Smooth muscle cell (in vitro differentiated cells): ENCODE data around the gene CEBPA. TPM values are rescaled to one million over a fixed set of nuclear protein-coding genes. Genes with fewer than 3 reads are reported as not detected.

Experiments used
- DNase-seq: peaks from one replicate; lab custom pipeline; 2025; ENCODE audit not compliant: unreplicated experiment; lab: John Stamatoyannopoulos, UW
- H2AFZ ChIP-seq: fragments of 200-600 bp; sonication (generic); 2 replicates; pipeline ENCODE4 v1.6.0; 2016; ENCODE audit warnings: antibody characterized with exemption, low read depth, mild to moderate bottlenecking
- H3F3A ChIP-seq: fragments of 200-600 bp; sonication (generic); 2 replicates; pipeline ENCODE4 v1.6.0; 2017; ENCODE audit warnings: antibody characterized with exemption, low read depth
- H3K27ac ChIP-seq: fragments of 200-600 bp; sonication (generic); 2 replicates; pipeline ENCODE4 v1.5.1; 2016; ENCODE audit warnings: low read depth, mild to moderate bottlenecking
- H3K27me3 ChIP-seq: fragments of 200-600 bp; sonication (generic); 2 replicates; pipeline ENCODE4 v1.6.1; 2016; ENCODE audit warnings: low read depth, mild to moderate bottlenecking
- H3K36me3 ChIP-seq: fragments of 200-600 bp; sonication (generic); 2 replicates; pipeline ENCODE4 v1.5.1; 2016; ENCODE audit warnings: low read depth
- H3K4me1 ChIP-seq: fragments of 200-600 bp; sonication (generic); 2 replicates; pipeline ENCODE4 v1.5.1; 2016; ENCODE audit warnings: low read depth
- H3K4me2 ChIP-seq: fragments of 200-600 bp; sonication (generic); 2 replicates; pipeline ENCODE4 v1.6.0; 2016; ENCODE audit warnings: mild to moderate bottlenecking
- H3K4me3 ChIP-seq: fragments of 200-600 bp; sonication (generic); 2 replicates; pipeline ENCODE4 v1.5.1; 2016; ENCODE audit warnings: mild to moderate bottlenecking
- H3K79me2 ChIP-seq: fragments of 200-600 bp; sonication (generic); 2 replicates; pipeline ENCODE4 v1.6.0; 2016; ENCODE audit warnings: low read depth, mild to moderate bottlenecking
- H3K9ac ChIP-seq: fragments of 200-600 bp; sonication (generic); 2 replicates; pipeline ENCODE4 v1.6.0; 2016; ENCODE audit warnings: low read depth
- H3K9me3 ChIP-seq: fragments of 200-600 bp; sonication (generic); replicated peaks from 2 replicates; pipeline ENCODE4 v1.5.1; 2016; ENCODE audit warnings: low read depth
- H4K20me1 ChIP-seq: fragments of 200-600 bp; sonication (generic); 2 replicates; pipeline ENCODE4 v1.6.0; 2016; ENCODE audit warnings: low read depth
- WGBS: methylation state at CpG from one replicate; pipeline ENCODE4 v1.1.7; 2016; ENCODE audit warnings: low lambda C conversion rate; 5-methylcytosine and 5-hydroxymethylcytosine counted together
- polyA plus RNA-seq: library from polyadenylated mRNA; unstranded; fragments of >200 nt; fragmentation: Nextera tagmentation; extraction: Ambion mirVana; gene quantifications from 2 replicates; pipeline ENCODE4 v1.2.1, GENCODE V29; 2016
- total RNA-seq: library from RNA; depleted of rRNA; stranded (reverse); fragments of >200 nt; gene quantifications from 2 replicates; pipeline ENCODE4 v1.2.3, GENCODE V29; 2014
- TF ChIP-seq, protein P1 (sequence below): fragments of 200-600 bp; sonication (generic); IDR thresholded peaks from 2 replicates; pipeline ENCODE4 v1.5.1; 2017; ENCODE audit warnings: borderline replicate concordance, mild to moderate bottlenecking, antibody characterized with exemption; ENCODE audit not compliant: insufficient read depth, poor library complexity, severe bottlenecking

Gene CEBPA
- total and polyA plus RNA-seq, 2 experiments from 2014 or later, result 1.2 to 2.1 TPM

- H3K27ac ChIP-seq, result no peak overlapping the region
- DNase-seq, result no peak
- peaks cover 7% of the 10 kb centered on the region for H3K9me3 ChIP-seq
- no peak overlapping the region for H3K9ac ChIP-seq
- H2AFZ ChIP-seq, result no peak overlapping the region
- H4K20me1 ChIP-seq, result no peaks in the 10 kb centered on the region
- no peaks in the 10 kb centered on the region for H3K27me3 ChIP-seq
- H3K4me1 ChIP-seq, result no peaks in the 10 kb centered on the region
- H3K4me3 ChIP-seq, result no peak overlapping the region
- TF ChIP-seq, protein P1, sequence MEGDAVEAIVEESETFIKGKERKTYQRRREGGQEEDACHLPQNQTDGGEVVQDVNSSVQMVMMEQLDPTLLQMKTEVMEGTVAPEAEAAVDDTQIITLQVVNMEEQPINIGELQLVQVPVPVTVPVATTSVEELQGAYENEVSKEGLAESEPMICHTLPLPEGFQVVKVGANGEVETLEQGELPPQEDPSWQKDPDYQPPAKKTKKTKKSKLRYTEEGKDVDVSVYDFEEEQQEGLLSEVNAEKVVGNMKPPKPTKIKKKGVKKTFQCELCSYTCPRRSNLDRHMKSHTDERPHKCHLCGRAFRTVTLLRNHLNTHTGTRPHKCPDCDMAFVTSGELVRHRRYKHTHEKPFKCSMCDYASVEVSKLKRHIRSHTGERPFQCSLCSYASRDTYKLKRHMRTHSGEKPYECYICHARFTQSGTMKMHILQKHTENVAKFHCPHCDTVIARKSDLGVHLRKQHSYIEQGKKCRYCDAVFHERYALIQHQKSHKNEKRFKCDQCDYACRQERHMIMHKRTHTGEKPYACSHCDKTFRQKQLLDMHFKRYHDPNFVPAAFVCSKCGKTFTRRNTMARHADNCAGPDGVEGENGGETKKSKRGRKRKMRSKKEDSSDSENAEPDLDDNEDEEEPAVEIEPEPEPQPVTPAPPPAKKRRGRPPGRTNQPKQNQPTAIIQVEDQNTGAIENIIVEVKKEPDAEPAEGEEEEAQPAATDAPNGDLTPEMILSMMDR, result no peak
- H3K36me3 ChIP-seq, result no peaks in the 10 kb centered on the region
- no peak overlapping the region for H3K4me2 ChIP-seq
- H3F3A ChIP-seq, result peaks cover 12% of the 10 kb centered on the region
- H3K79me2 ChIP-seq, result no peaks in the 10 kb centered on the region
Measured at GRCh38 chr19:33289261-33289660, 13.1 kb downstream of the CEBPA start.

- DNase-seq, result no peak
- H3K4me3 ChIP-seq, result no peak overlapping the region
- peaks cover 7% of the 10 kb centered on the region for H3K9me3 ChIP-seq
- H3F3A ChIP-seq, result peaks cover 8% of the 10 kb centered on the region
- no peaks in the 10 kb centered on the region for H3K79me2 ChIP-seq
- H3K36me3 ChIP-seq, result no peaks in the 10 kb centered on the region
- no peak overlapping the region for H3K27ac ChIP-seq
- no peak overlapping the region for H3K9ac ChIP-seq
- H4K20me1 ChIP-seq, result no peaks in the 10 kb centered on the region
- no peaks in the 10 kb centered on the region for H3K4me1 ChIP-seq
- H2AFZ ChIP-seq, result no peak overlapping the region
- TF ChIP-seq, protein P1, result no peak
- H3K4me2 ChIP-seq, result no peak overlapping the region
- WGBS, result 94% methylated on average over 1 of the region's 1 CpG
- H3K27me3 ChIP-seq, result no peaks in the 10 kb centered on the region
Measured at GRCh38 chr19:33288666-33289065, 13.7 kb downstream of the CEBPA start.

DNA sequence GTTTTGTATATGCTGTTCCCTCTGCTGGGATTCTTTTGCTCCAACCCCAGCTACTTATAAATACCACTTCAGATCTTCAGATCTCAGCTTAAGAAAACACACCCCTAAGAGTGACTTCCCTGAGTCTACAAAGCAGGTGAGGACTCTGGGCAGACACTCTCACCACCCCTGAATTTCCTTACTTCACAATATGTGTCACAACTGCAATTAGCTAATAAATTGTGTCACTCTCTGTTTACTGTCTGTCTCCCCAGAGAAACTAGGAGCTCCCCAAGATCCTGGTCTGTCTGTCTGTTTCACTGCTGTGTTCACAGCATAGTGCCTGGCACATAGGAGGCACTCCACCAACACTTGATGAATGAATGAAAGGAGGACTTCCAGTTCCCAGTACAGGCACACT is 14.4 kb downstream of the CEBPA start:
- Histone ChIP-seq H3K27me3 (no peaks in the 10 kb centered on the region), H3K4me1 (no peaks in the 10 kb centered on the region), H3F3A (peaks cover 5% of the 10 kb centered on the region), H3K79me2 (no peaks in the 10 kb centered on the region), H3K9me3 (peaks cover 7% of the 10 kb centered on the region), H3K4me2 (no peak overlapping the region), H3K9ac (no peak overlapping the region), H3K4me3 (no peak overlapping the region), H2AFZ (no peak overlapping the region), H4K20me1 (no peaks in the 10 kb centered on the region), H3K27ac (no peak overlapping the region), H3K36me3 (no peaks in the 10 kb centered on the region)
- DNase-seq, result no peak
- TF ChIP-seq, protein P1, result no peak

DNA sequence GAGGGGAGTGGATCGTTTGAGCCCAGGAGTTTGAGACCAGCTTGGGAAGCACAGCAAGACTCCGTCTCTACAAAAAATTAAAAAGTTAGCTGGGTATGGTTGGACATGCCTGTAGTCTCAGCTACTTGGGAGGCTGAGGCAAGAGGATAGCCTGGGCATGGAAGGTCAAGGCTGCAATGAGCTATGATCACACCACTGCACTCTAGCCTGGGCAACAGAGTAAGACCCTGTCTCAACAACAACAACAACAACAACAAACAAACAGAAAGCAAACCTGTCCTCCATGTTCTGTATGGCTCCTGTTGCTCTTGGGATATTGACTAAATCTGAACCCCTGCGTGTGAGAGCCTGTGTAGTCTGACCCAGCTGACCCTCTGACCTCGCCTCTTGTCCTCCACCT is 14.9 kb downstream of the CEBPA start:
- Histone ChIP-seq H3K4me1 (no peaks in the 10 kb centered on the region), H3K27ac (no peak overlapping the region), H3K4me3 (no peak overlapping the region)

More for the DNA sequence above, 14.9 kb downstream of the CEBPA start:
- H3K79me2 ChIP-seq, result no peaks in the 10 kb centered on the region
- 93% methylated on average over 4 of the region's 4 CpGs for WGBS
- TF ChIP-seq, protein P1, result no peak
- H3K9ac ChIP-seq, result no peak overlapping the region
- no peak for DNase-seq
- peaks cover under 1% of the 10 kb centered on the region for H3F3A ChIP-seq
- H2AFZ ChIP-seq, result no peak overlapping the region
- no peaks in the 10 kb centered on the region for H3K36me3 ChIP-seq
- no peaks in the 10 kb centered on the region for H4K20me1 ChIP-seq
- H3K4me2 ChIP-seq, result no peak overlapping the region
- H3K9me3 ChIP-seq, result peaks cover 7% of the 10 kb centered on the region
- no peaks in the 10 kb centered on the region for H3K27me3 ChIP-seq
